OCI-LY1 (cell line): ENCODE data around the gene PRAMEF17.
"Not testable (repeated sequence)": the region's sequence is repeated elsewhere in the genome, so short reads cannot be mapped to it uniquely, and the experiment has no call there.

Experiments
- EZH2 ChIP-seq: fragments of 200-600 bp; sonication (generic), shearing (Covaris generic); IDR thresholded peaks from 2 replicates; pipeline ENCODE4 v1.8.0; 2017; ENCODE audit warnings: borderline replicate concordance, mixed run types, mild to moderate bottlenecking, antibody characterized with exemption, low read length, moderate library complexity, mixed read lengths
- TF ChIP-seq, protein P1 (sequence below): fragments of 200-600 bp; sonication (generic), shearing (Covaris generic); IDR thresholded peaks from 2 replicates; pipeline ENCODE4 v1.5.1; 2017; ENCODE audit warnings: mild to moderate bottlenecking, antibody characterized with exemption, low read length, moderate library complexity, mixed read lengths

DNA sequence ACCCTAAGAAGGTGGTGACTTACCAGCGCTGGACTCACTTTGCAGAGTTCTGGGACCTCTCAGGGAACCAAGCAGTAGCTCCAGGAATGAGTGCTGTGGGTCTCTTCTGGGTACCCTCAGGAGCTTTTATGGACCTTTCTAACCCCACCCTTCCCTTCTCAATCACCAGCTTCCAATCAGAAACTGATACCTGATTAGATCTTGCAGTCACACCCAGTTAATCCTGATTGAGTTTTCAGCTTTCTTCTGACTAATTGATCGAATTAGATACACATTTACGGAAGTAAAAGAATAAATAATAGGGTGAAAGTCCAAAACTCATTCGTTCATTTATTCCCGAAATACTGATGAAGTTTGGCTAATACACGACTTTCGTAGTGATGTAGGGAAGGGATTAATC is 42.4 kb upstream of the PRAMEF17 start, which contains the start of gene PRAMEF14:
- TF ChIP-seq, protein P1, sequence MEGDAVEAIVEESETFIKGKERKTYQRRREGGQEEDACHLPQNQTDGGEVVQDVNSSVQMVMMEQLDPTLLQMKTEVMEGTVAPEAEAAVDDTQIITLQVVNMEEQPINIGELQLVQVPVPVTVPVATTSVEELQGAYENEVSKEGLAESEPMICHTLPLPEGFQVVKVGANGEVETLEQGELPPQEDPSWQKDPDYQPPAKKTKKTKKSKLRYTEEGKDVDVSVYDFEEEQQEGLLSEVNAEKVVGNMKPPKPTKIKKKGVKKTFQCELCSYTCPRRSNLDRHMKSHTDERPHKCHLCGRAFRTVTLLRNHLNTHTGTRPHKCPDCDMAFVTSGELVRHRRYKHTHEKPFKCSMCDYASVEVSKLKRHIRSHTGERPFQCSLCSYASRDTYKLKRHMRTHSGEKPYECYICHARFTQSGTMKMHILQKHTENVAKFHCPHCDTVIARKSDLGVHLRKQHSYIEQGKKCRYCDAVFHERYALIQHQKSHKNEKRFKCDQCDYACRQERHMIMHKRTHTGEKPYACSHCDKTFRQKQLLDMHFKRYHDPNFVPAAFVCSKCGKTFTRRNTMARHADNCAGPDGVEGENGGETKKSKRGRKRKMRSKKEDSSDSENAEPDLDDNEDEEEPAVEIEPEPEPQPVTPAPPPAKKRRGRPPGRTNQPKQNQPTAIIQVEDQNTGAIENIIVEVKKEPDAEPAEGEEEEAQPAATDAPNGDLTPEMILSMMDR: not testable (repeated sequence)
- not testable (repeated sequence) for TF ChIP-seq EZH2
